ENCODE measurements around the gene ANGEL1. TPM values are rescaled to one million over a fixed set of nuclear protein-coding genes. Genes with fewer than 3 reads are reported as not detected.

The ANGEL1 gene
- total and polyA plus RNA-seq, 2 experiments from 2014 or later = 5.3 to 31.6 TPM

DNA sequence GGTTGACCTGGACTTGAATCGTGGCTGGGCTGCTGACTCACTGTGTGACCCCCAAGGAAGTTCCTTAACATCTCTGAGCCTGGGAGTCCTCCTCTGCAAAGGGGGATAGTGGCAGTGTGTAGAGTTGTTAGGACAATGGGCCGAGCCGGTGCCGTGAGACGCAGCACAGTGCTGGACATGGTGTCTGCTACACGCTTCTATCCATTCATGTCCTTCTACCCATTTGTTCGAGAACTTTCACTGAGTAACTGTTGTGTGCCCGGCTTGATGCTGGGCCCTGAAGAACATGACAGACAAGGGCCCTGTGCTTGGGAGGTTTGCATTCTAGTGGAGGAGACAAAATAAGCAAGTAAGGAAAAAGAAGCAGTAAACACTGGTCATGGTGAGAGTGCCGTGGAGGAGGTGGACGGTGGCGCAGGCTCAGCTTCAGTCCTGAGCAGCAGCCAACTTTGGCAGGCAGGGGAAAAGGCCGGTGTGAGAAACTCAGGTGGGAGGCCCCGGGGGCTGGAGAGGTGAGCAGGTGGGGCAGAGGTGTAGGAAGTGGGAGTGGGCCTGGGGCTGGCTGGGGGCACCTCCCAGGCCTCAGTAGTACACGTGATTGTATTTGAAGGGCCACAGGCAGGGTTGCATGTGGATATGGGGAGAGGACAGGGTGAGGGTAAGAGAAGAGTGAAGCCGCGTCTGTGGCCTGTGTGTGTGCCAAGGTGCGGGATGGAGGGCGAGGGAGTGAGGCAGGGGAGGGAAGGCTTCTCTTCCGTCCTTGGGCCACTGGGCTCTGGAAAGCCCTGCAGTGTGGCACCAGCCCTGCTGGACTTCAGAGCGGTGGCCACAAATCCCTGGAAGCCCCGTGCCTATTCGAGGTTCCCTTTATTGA is 37.6 kb downstream of the ANGEL1 start:
- no peaks in the 10 kb centered on the region; the same call in 2 of the 3 replicates for H3K36me3 Mint-ChIP-seq (ENCODE audit: low read depth)
- no peak for DNase-seq (ENCODE audit: low spot score)
- H3K36me3 ChIP-seq (ENCODE audit: insufficient read depth) = no peaks in the 10 kb centered on the region
- no peak overlapping the region for H3K4me3 Mint-ChIP-seq
- H3K27ac ChIP-seq (ENCODE audit: low read depth) = no peak overlapping the region
- H3K27me3 ChIP-seq (ENCODE audit: insufficient read depth) = no peaks in the 10 kb centered on the region
- peaks cover 15% of the 10 kb centered on the region for H3K27me3 Mint-ChIP-seq (ENCODE audit: insufficient read depth, low read depth, poor library complexity)
- H4K20me1 ChIP-seq (replicated peaks; ENCODE audit: insufficient read depth) = no peaks in the 10 kb centered on the region
- H3K4me1 ChIP-seq (ENCODE audit: insufficient read depth) = no peaks in the 10 kb centered on the region
- ATAC-seq = no peak
- H3F3A ChIP-seq (replicated peaks; ENCODE audit: low read depth) = no peaks in the 10 kb centered on the region
- H3K79me2 ChIP-seq (replicated peaks; ENCODE audit: insufficient read depth) = no peaks in the 10 kb centered on the region
- 0 out of 3 replicates have a peak, but pooled peaks cover under 1% of the 10 kb centered on the region for H3K9me3 Mint-ChIP-seq
- no peaks in the 10 kb centered on the region for H3K9me2 ChIP-seq (ENCODE audit: insufficient read depth)
- H3K27ac Mint-ChIP-seq = no peak overlapping the region
- H3K4me1 Mint-ChIP-seq = peaks cover 30% of the 10 kb centered on the region
- no peak for TF ChIP-seq STAT1 (IDR thresholded peaks at IDR 0.05; ENCODE audit: unreplicated experiment)
- TF ChIP-seq EZH2 (IDR thresholded peaks at IDR 0.05; ENCODE audit: low read depth, unreplicated experiment) = no peak
- TF ChIP-seq, protein P1, sequence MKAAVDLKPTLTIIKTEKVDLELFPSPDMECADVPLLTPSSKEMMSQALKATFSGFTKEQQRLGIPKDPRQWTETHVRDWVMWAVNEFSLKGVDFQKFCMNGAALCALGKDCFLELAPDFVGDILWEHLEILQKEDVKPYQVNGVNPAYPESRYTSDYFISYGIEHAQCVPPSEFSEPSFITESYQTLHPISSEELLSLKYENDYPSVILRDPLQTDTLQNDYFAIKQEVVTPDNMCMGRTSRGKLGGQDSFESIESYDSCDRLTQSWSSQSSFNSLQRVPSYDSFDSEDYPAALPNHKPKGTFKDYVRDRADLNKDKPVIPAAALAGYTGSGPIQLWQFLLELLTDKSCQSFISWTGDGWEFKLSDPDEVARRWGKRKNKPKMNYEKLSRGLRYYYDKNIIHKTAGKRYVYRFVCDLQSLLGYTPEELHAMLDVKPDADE (IDR thresholded peaks at IDR 0.05) = no peak
- no peak for TF ChIP-seq JUNB (IDR thresholded peaks at IDR 0.05; ENCODE audit: unreplicated experiment)
- TF ChIP-seq, protein P2, sequence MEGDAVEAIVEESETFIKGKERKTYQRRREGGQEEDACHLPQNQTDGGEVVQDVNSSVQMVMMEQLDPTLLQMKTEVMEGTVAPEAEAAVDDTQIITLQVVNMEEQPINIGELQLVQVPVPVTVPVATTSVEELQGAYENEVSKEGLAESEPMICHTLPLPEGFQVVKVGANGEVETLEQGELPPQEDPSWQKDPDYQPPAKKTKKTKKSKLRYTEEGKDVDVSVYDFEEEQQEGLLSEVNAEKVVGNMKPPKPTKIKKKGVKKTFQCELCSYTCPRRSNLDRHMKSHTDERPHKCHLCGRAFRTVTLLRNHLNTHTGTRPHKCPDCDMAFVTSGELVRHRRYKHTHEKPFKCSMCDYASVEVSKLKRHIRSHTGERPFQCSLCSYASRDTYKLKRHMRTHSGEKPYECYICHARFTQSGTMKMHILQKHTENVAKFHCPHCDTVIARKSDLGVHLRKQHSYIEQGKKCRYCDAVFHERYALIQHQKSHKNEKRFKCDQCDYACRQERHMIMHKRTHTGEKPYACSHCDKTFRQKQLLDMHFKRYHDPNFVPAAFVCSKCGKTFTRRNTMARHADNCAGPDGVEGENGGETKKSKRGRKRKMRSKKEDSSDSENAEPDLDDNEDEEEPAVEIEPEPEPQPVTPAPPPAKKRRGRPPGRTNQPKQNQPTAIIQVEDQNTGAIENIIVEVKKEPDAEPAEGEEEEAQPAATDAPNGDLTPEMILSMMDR (conservative IDR thresholded peaks at IDR 0.05; ENCODE audit: low read depth in 2 of 2) = no peak
- TF ChIP-seq, protein P3, sequence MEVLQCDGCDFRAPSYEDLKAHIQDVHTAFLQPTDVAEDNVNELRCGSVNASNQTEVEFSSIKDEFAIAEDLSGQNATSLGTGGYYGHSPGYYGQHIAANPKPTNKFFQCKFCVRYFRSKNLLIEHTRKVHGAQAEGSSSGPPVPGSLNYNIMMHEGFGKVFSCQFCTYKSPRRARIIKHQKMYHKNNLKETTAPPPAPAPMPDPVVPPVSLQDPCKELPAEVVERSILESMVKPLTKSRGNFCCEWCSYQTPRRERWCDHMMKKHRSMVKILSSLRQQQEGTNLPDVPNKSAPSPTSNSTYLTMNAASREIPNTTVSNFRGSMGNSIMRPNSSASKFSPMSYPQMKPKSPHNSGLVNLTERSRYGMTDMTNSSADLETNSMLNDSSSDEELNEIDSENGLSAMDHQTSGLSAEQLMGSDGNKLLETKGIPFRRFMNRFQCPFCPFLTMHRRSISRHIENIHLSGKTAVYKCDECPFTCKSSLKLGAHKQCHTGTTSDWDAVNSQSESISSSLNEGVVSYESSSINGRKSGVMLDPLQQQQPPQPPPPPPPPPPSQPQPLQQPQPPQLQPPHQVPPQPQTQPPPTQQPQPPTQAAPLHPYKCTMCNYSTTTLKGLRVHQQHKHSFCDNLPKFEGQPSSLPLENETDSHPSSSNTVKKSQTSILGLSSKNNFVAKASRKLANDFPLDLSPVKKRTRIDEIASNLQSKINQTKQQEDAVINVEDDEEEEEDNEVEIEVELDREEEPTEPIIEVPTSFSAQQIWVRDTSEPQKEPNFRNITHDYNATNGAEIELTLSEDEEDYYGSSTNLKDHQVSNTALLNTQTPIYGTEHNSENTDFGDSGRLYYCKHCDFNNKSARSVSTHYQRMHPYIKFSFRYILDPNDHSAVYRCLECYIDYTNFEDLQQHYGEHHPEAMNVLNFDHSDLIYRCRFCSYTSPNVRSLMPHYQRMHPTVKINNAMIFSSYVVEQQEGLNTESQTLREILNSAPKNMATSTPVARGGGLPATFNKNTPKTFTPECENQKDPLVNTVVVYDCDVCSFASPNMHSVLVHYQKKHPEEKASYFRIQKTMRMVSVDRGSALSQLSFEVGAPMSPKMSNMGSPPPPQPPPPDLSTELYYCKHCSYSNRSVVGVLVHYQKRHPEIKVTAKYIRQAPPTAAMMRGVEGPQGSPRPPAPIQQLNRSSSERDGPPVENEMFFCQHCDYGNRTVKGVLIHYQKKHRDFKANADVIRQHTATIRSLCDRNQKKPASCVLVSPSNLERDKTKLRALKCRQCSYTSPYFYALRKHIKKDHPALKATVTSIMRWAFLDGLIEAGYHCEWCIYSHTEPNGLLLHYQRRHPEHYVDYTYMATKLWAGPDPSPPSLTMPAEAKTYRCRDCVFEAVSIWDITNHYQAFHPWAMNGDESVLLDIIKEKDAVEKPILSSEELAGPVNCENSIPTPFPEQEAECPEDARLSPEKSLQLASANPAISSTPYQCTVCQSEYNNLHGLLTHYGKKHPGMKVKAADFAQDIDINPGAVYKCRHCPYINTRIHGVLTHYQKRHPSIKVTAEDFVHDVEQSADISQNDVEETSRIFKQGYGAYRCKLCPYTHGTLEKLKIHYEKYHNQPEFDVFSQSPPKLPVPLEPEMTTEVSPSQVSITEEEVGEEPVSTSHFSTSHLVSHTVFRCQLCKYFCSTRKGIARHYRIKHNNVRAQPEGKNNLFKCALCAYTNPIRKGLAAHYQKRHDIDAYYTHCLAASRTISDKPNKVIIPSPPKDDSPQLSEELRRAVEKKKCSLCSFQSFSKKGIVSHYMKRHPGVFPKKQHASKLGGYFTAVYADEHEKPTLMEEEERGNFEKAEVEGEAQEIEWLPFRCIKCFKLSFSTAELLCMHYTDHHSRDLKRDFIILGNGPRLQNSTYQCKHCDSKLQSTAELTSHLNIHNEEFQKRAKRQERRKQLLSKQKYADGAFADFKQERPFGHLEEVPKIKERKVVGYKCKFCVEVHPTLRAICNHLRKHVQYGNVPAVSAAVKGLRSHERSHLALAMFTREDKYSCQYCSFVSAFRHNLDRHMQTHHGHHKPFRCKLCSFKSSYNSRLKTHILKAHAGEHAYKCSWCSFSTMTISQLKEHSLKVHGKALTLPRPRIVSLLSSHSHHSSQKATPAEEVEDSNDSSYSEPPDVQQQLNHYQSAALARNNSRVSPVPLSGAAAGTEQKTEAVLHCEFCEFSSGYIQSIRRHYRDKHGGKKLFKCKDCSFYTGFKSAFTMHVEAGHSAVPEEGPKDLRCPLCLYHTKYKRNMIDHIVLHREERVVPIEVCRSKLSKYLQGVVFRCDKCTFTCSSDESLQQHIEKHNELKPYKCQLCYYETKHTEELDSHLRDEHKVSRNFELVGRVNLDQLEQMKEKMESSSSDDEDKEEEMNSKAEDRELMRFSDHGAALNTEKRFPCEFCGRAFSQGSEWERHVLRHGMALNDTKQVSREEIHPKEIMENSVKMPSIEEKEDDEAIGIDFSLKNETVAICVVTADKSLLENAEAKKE (CRISPR knock-in tag; IDR thresholded peaks at IDR 0.05) = no peak
- TF ChIP-seq ZNF114 (CRISPR knock-in tag; IDR thresholded peaks at IDR 0.05) = no peak
- no peak for TF ChIP-seq POLR2AphosphoS5 (IDR thresholded peaks at IDR 0.05; ENCODE audit: low read depth)
- TF ChIP-seq, protein P4, sequence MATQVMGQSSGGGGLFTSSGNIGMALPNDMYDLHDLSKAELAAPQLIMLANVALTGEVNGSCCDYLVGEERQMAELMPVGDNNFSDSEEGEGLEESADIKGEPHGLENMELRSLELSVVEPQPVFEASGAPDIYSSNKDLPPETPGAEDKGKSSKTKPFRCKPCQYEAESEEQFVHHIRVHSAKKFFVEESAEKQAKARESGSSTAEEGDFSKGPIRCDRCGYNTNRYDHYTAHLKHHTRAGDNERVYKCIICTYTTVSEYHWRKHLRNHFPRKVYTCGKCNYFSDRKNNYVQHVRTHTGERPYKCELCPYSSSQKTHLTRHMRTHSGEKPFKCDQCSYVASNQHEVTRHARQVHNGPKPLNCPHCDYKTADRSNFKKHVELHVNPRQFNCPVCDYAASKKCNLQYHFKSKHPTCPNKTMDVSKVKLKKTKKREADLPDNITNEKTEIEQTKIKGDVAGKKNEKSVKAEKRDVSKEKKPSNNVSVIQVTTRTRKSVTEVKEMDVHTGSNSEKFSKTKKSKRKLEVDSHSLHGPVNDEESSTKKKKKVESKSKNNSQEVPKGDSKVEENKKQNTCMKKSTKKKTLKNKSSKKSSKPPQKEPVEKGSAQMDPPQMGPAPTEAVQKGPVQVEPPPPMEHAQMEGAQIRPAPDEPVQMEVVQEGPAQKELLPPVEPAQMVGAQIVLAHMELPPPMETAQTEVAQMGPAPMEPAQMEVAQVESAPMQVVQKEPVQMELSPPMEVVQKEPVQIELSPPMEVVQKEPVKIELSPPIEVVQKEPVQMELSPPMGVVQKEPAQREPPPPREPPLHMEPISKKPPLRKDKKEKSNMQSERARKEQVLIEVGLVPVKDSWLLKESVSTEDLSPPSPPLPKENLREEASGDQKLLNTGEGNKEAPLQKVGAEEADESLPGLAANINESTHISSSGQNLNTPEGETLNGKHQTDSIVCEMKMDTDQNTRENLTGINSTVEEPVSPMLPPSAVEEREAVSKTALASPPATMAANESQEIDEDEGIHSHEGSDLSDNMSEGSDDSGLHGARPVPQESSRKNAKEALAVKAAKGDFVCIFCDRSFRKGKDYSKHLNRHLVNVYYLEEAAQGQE (IDR thresholded peaks at IDR 0.05; ENCODE audit: unreplicated experiment) = no peak
- no peak for TF ChIP-seq ZNF331 (CRISPR knock-in tag; IDR thresholded peaks at IDR 0.05; ENCODE audit: low read depth)
- TF ChIP-seq CREB1 (CRISPR knock-in tag; IDR thresholded peaks at IDR 0.05; ENCODE audit: low read depth) = no peak
- TF ChIP-seq EZH2phosphoT487 (IDR thresholded peaks at IDR 0.05; ENCODE audit: unreplicated experiment) = no peak
- no peak for TF ChIP-seq NANOG (IDR thresholded peaks at IDR 0.05; ENCODE audit: borderline replicate concordance)
- H3K4me3 ChIP-seq = no peak overlapping the region
- H3K4me2 ChIP-seq = no peak overlapping the region
- no peak overlapping the region for H2AFZ ChIP-seq
